HL-60/S4 treated with retinoic acid at 250 ng/mL for 4 days and 3 days (cell line): ENCODE measurements around the gene PNLIPRP2.

ENCODE experiments used
- in situ Hi-C: fragments of 300-500 bp; cut with MboI; formaldehyde crosslinking; loops from 2 replicates; pipeline ENCODE4 v1.7.0; 2022; ENCODE audit warnings: low sequenced_read_pairs

The PNLIPRP2 gene

GRCh38 chr10:116654816-116655215 is 34.1 kb downstream of the PNLIPRP2 start:
- in situ Hi-C loops: no loop called here

DNA sequence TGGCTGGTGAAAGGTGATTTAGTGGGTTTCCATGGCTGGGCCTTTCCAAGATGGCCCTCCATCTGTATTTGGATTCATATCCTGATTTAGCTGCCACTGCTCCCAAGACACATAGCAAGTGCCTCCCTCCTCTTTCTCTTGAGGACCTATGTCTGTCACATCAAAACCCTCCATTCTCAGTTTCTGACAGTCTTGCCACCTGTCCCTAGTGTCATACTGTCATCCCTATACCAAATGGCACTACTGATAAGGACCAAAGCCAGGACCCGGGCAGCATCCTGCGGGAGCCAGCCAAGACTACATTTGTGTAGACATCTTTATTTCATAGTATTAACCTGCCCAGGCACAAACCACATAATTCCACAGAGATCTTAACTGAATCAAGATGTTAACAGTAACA is 34.8 kb downstream of the PNLIPRP2 start:
- in situ Hi-C loops: no loop called here

DNA sequence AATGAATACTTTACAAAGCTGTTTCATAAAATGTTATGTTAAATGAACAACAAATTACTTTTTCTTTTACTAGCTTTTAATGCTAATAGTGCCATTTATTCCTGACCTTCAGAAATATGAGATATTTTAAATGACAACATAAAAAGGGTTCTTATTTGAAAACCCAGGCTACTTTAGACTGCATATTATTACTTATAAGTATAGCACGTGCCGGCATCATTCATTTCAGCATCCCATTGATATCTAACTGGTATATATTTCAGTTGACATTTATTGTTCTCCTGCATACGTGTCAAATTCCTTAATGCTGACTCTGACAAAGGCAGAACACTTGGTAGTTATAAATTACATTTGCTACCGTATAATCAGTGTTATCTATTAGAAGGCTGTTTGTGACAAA is 35.3 kb downstream of the PNLIPRP2 start:
- in situ Hi-C loops: no loop called here

DNA sequence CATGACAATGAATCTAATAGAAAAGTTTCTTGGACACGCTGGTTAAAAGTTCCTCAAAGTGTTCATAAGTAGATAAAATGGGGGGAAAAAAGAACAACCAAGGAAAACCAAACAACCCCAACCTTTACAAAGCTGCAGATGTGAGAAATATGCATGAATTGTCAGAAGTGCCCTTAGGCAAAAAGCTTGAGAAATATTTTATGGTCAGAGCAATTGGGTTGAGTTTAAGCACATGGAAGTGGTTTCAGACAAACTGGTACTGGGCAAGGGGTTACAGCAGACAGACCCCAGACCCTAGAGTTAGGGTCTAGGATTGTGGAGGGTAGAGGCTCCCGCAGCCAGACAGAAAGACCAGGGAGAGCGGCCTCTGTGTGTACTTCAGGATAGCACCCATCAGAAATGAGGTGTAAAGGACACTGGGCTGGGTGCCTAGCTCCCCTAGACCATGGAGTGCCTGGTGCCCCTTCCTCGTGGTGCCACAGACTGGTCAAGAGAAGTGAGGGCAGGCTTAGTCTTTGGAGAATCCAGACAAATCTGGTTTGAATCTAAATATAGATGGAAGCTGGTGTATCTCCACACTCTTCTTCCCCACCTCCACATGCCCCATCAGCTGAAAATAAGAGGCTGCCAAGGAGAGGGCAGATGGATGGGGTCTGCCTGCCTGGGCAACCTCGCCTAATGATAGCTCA is 37.3 kb downstream of the PNLIPRP2 start:
- in situ Hi-C loops: no loop called here

DNA sequence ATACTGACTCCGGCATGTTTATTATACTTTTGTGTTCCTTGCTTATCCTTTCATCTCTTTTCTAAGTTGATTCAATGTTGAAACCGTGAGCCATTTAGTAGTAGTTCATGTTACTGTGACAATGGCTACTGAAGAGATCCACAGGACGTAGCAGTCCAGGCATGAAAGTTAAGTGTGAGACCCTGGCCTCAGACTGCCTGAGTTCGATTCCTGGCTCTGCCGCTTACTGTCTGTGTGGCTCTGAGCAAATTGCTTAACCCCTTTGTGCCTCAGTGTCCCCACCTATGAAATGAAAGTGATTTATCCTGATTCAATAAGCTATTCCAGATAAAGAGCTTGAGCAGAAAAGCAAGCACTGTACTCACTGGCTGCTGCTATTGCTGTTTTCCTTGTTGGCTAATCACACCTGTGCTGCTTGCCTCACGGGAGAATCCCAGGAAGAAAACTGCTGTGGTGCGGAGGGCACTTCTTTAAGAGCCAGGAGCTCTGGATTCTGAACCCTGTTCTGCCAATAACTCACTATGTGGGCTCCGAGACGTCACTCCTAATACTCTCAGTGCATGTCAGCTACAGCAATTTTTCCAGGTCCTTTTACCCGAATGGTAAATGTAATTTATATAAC is 38.4 kb downstream of the PNLIPRP2 start:
- in situ Hi-C loops: no loop called here

DNA sequence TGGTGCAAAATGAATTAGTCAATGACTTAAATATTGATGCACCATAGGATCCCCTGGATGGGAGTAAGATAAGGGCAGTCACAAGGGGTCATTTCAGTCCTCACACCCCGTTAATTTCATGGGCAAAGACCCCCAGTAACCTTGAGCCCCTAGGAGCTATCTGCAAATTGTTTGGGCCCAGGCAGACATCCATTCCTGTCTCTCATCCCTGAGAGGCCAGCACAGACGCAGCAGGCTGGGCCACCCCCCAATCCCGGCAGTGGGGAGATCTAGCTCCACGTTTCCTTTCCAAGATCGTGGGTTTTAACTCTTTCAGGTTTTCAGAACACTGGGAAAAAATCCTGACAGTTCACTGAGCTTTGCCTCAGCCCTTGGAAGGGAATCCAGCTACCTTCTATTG is 40.1 kb downstream of the PNLIPRP2 start:
- in situ Hi-C loops: no loop called here

- in situ Hi-C loops: no loop called here
Measured at GRCh38 chr10:116663342-116663741, 42.6 kb downstream of the PNLIPRP2 start.

DNA sequence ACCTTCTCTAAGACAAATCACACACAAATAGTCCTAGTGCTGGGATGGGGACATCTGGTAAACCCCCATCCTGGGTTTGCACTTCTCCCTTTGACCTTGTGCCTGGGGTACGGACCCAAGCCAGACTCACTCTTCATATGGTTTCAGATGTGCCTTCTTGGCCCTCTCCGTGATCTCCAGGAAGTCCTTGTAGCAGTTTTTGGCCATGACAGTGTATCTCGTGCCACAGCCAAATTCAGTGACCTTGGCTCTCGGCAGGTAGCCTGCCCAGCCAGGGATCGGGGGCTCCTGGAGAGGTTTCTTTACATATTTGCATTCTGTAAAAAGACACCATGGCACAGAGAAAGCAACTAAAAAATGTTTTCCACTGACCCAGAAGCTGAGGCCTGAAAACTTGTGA is 43.9 kb downstream of the PNLIPRP2 start:
- in situ Hi-C loops: no loop called here

DNA sequence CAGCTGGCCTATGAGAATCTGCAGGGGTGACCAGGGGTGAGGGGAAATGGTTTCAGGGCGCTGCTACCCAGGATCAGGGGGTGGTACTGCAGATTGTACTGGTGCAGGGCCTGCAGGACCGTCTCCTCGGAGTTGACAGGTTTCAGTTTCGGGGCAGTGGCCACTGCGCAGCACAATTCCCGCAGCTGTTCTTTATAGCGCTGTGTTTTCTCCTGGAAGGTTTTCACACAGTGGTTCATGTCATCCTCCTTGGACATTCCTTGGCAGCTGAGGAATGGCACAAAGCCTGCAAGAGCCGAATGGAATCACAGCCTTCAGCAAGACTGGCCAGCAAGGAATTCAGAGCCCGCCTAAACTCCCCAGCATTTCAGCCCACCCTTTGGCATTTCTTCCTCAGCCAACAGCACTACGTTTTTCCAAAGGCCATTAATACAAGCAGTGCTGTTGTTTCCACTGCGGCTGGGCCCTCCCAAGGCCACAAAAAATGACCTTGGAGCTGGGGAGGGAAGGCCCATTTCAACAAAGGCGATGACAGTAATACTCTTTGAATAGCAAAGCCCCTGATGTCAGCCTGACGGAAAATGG is 44.9 kb downstream of the PNLIPRP2 start:
- in situ Hi-C loops: no loop called here

DNA sequence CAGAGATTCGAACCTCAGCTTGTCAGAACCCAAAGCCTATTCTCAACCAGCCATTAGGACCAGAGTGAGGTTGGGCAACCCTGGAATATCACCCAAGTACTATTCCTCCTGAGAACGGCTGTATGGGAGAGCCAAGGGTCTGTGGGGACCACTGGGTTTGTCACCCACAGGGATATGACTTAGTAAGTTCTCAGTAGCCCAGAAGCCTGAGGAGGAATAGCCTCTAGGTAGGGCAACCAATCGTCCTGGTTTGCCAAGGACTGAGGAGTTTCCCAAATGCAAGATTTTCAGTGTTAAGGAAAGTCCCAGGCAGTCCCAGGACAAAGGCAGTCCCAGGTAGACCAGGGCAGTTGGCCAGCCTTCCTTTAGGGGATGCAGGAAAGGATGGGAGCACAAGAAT is 46.7 kb downstream of the PNLIPRP2 start:
- in situ Hi-C loops: no loop called here

GRCh38 chr10:116668018-116668417 is 47.3 kb downstream of the PNLIPRP2 start:
- in situ Hi-C loops: no loop called here

GRCh38 chr10:116668446-116668845 is 47.7 kb downstream of the PNLIPRP2 start:
- in situ Hi-C loops: no loop called here

GRCh38 chr10:116669080-116669479 is 48.3 kb downstream of the PNLIPRP2 start:
- in situ Hi-C loops: no loop called here

DNA sequence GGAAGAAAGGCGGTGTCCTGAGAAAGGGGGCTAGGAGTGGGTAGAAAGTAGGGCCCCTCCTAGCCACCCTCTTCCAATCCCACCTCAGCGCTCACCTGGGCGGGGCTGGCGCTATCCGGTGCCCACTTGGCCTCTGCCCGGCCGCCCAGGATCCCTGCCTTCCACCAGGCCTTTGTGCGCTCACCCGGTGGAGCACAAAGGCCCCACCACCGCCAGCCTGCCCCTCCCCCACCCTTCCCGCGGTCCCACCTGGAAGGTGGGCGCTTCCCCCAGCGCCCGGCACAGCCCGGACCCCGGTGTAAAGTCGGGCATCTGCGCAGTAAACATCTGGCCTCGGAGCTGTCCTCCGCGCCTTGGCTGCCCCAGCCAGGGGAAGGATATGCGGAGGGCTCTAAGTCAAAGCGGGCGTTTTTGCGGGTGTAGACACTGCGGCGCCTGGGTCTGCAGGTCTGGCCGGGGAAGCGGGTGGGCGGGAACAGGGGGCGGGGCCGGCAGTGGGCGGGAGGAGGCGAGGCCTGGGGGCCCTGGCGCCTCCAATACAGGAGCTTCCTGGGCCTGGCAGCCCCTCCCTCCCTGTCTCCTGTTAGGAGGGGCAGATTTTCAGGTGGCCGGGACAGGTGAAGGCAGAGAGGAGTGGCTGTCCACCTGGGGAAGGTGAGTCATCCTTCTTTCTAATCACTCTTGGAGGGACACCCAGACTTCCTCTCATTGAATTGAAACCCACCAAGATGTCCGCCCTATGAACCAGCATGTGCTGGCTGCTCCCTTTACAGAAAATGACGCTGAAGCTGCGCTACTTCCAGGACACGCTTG is 49.3 kb downstream of the PNLIPRP2 start:
- in situ Hi-C loops: no loop called here

- in situ Hi-C loops: no loop called here
Measured at GRCh38 chr10:116670706-116671105, 50.0 kb downstream of the PNLIPRP2 start.

DNA sequence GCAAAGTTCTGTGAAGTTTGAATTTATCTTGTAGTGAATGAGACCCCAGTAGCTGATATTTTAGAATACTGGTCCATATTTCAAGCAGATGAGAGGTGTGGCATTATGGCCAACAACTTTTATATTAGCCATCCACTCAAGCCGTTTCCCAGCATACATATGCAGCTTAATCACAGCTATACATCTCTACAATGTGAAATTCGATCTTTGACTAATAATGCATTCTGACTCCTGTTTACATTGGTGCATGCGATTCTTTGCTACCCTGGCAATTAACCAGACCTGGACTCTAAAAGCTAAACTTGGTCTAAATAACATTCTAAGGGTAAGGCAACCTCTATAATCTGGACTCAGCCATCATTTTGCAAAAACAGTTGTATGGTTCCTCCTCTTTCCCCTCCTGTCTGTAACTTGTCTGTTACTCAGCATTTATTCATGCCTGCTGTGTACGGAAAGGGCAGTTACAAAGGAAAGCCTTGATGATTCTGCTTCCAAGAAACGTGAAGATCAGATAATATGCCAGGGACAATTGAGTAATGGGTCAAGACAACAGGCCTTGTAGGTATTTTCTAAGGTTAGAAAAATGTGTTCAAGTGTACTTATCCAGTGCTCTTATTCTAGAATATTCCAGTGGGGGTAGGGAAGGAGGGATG is 50.6 kb downstream of the PNLIPRP2 start:
- in situ Hi-C loops: no loop called here

GRCh38 chr10:116672891-116673290 is 52.1 kb downstream of the PNLIPRP2 start:
- in situ Hi-C loops: no loop called here

DNA sequence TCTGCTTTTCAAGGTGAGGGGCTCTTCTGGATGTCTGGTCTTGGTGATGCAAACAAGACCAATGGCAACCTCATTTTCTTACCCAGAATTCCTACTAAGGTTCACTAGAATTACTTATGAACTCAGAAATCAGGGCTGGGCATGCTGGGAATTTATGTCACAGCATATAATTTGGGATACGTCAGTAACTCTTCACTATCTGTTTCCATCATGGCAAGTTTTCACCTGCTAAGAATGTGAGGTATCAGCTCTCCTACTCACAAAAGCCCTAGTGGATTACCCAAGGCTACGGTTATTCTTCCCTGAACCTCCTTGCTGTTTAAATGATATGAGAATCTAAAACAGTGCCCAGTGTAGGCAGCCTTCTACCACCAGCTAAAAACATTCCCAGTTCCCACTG is 53.1 kb downstream of the PNLIPRP2 start:
- in situ Hi-C loops: no loop called here

DNA sequence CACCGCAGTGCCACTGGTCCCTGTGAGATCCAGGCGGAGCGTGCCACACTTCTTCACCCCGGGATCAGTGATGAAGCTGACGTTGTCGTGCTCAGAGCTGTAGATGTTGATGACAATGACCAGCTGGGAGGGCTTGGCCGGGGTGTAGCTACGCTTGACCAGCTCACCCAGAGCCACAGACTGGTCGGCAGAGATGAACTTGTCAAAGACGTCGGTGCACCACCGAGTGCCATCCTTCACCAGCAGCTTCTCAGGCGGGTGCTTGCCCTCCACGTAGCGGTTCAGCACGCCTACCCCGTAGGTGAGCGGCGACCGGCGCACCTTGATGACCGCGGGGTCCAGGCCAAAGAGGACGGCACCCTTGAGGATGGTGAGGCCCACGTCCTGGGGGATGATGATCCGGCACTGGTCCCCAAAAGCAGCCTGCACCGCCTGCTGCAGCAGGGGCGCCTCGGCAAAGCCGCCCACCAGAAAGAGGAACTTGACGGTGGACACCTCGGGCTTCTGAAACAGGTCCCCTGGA is 54.2 kb downstream of the PNLIPRP2 start:
- in situ Hi-C loops: no loop called here

DNA sequence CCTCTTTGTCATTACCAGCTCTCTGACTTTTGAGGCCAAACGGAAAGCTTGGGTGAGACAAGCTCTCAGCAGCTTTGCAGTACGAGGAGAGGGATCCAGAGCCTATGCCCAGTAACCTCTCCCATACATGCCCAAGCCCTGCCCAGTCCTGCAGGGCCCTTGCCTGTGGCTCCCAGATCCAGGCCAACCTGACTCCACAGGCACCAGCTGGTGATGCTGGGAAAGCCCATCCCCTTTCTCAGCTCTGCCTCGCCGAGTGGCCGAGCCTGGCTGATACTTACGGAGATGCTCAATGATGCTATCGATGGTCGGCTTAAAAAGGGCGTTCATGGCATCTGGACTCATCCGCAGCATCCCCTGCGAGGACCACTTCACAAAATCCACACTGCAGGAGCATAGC is 55.4 kb downstream of the PNLIPRP2 start:
- in situ Hi-C loops: no loop called here

DNA sequence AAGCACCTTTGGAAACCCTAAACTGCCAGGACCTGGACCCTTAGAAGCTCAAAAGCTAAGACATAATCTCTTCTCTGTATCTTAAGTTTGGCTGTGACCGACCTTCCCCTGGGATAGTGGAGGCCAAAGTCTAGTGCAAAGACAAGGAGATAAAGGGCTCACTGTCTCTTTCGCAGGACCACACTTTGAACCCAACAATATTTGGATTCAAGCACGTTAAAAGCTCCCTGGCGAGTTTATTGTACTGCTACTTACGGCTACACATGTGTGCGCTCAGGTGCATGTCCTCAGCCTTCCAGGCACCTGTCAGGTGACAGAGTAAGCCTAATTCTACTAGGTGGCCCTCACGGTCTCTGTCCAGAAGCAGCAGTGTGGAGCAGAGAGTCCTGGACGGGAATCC is 55.9 kb downstream of the PNLIPRP2 start:
- in situ Hi-C loops: no loop called here
